ENCODE data around the gene TMEM158.

Gene TMEM158

DNA sequence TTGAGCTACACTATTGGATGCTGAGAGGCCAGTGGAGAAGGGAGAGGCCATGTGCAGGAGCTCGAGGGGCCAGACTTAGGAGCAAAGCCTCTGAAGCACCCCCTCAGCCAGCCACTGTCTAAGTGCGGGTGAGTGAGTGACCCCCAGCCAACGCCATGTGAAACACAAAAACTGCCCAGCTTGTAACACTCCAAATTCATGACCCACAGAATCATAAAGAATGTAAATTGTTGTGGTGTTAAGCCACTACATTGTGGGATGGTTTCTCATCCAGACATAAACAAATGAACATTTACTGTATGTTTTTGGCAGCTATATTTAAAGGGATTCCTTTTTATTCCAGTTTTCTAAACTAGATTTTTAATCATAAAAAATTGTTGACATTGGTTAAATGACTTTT lies 27.2 kb upstream of the TMEM158 start:
- Histone ChIP-seq H3K9ac (ENCODE audit: low read length) (no peak overlapping the region), H3K9me3 (ENCODE audit: low read length) (no peaks in the 10 kb centered on the region), H3K4me1 (ENCODE audit: insufficient read depth, low read length) (no peaks in the 10 kb centered on the region), H3K27me3 (ENCODE audit: control insufficient read depth in 1 of 2, insufficient read depth in 2 of 2, low read length in 2 of 2) (no peaks in the 10 kb centered on the region), H3K27ac (ENCODE audit: low read depth, low read length) (no peak overlapping the region), H3K36me3 (ENCODE audit: insufficient read depth, low read length) (no peaks in the 10 kb centered on the region), H3K4me3 (ENCODE audit: low read depth in 1 of 2, low read length in 2 of 2) (no peak overlapping the region)

DNA sequence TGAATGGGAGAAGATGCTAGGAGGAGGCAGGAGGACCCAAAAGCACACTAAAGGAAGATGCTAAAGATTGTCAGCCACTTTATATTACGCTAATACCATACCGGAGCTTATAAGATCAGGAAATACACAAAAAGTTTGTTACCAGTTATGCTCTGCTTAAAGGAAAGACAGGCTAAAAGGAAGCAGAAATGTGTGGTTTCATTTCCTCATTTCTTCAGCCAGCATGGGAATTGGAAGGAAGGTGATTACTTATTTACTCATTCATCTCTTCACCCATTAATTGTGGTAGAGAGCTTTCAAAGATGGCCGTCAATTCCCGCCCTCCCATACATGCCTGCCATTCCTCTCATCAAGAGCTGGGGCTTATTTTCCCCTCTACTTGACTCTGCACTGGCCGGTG lies 26.7 kb upstream of the TMEM158 start:
- no peak overlapping the region for H3K9ac ChIP-seq (ENCODE audit: low read length)
- H3K4me3 ChIP-seq (ENCODE audit: low read depth in 1 of 2, low read length in 2 of 2), result no peak overlapping the region
- no peaks in the 10 kb centered on the region for H3K9me3 ChIP-seq (ENCODE audit: low read length)
- no peaks in the 10 kb centered on the region for H3K27me3 ChIP-seq (ENCODE audit: control insufficient read depth in 1 of 2, insufficient read depth in 2 of 2, low read length in 2 of 2)
- no peak overlapping the region for H3K27ac ChIP-seq (ENCODE audit: low read depth, low read length)
- H3K36me3 ChIP-seq (ENCODE audit: insufficient read depth, low read length), result no peaks in the 10 kb centered on the region
- no peaks in the 10 kb centered on the region for H3K4me1 ChIP-seq (ENCODE audit: insufficient read depth, low read length)

DNA sequence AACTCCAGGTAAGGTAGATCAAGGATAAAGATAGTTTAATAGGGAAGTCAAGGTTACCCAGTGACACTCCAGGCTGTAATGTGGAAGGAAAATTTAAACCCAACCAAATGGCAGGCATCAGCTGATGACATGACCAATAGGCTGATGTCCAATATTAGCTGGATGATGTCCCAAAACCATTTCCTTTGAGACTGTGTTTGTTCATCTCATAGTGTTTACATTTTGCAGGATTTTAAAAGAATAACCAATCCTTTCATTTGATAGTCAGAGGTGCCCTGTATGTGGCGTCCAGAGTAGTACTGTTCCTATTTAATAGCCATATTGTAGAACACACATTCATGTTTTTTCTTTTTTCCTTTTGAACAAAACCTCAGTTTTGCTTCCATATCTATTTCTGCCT lies 23.3 kb upstream of the TMEM158 start:
- no peaks in the 10 kb centered on the region for H3K27me3 ChIP-seq (ENCODE audit: control insufficient read depth in 1 of 2, insufficient read depth in 2 of 2, low read length in 2 of 2)
- H3K36me3 ChIP-seq (ENCODE audit: insufficient read depth, low read length), result no peaks in the 10 kb centered on the region
- no peak overlapping the region for H3K4me3 ChIP-seq (ENCODE audit: low read depth in 1 of 2, low read length in 2 of 2)
- no peaks in the 10 kb centered on the region for H3K9me3 ChIP-seq (ENCODE audit: low read length)
- no peak overlapping the region for H3K27ac ChIP-seq (ENCODE audit: low read depth, low read length)
- no peak overlapping the region for H3K9ac ChIP-seq (ENCODE audit: low read length)
- H3K4me1 ChIP-seq (ENCODE audit: insufficient read depth, low read length), result no peaks in the 10 kb centered on the region

DNA sequence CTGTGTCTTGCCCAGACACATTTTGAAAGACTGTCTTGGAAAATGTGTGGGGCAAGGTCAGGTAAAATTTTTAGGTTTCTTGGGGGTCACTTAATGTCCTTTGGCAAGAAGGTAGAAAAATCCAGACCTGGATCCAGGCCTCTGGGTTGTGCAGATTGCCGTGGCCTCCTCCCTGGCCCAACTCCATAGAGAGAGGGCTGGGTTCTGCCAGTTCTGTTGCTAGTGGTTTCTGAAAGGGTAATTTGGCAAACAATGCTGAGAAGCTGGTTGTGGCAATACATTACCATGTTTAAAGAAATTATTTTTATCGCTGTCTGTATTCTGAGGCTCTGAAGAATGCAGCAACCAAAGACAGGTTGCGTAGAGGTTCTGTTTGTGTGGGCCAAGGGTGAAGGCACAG lies 20.2 kb upstream of the TMEM158 start:
- no peak overlapping the region for H3K4me3 ChIP-seq (ENCODE audit: low read depth in 1 of 2, low read length in 2 of 2)
- H3K27me3 ChIP-seq (ENCODE audit: control insufficient read depth in 1 of 2, insufficient read depth in 2 of 2, low read length in 2 of 2), result no peaks in the 10 kb centered on the region
- H3K9me3 ChIP-seq (ENCODE audit: low read length), result no peaks in the 10 kb centered on the region
- no peaks in the 10 kb centered on the region for H3K36me3 ChIP-seq (ENCODE audit: insufficient read depth, low read length)
- no peak overlapping the region for H3K9ac ChIP-seq (ENCODE audit: low read length)
- no peak overlapping the region for H3K27ac ChIP-seq (ENCODE audit: low read depth, low read length)
- H3K4me1 ChIP-seq (ENCODE audit: insufficient read depth, low read length), result no peaks in the 10 kb centered on the region

GRCh38 chr3:45244356-45244755 lies 18.3 kb upstream of the TMEM158 start:
- Histone ChIP-seq H3K36me3 (ENCODE audit: insufficient read depth, low read length) (no peaks in the 10 kb centered on the region), H3K27me3 (ENCODE audit: control insufficient read depth in 1 of 2, insufficient read depth in 2 of 2, low read length in 2 of 2) (no peaks in the 10 kb centered on the region), H3K9me3 (ENCODE audit: low read length) (no peaks in the 10 kb centered on the region), H3K9ac (ENCODE audit: low read length) (no peak overlapping the region), H3K27ac (ENCODE audit: low read depth, low read length) (no peak overlapping the region), H3K4me3 (ENCODE audit: low read depth in 1 of 2, low read length in 2 of 2) (no peak overlapping the region), H3K4me1 (ENCODE audit: insufficient read depth, low read length) (no peaks in the 10 kb centered on the region)

- no peak overlapping the region for H3K27ac ChIP-seq (ENCODE audit: low read depth, low read length)
- H3K4me3 ChIP-seq (ENCODE audit: low read depth in 1 of 2, low read length in 2 of 2), result no peak overlapping the region
- no peaks in the 10 kb centered on the region for H3K4me1 ChIP-seq (ENCODE audit: insufficient read depth, low read length)
- H3K27me3 ChIP-seq (ENCODE audit: control insufficient read depth in 1 of 2, insufficient read depth in 2 of 2, low read length in 2 of 2), result no peaks in the 10 kb centered on the region
- H3K36me3 ChIP-seq (ENCODE audit: insufficient read depth, low read length), result no peaks in the 10 kb centered on the region
- H3K9ac ChIP-seq (ENCODE audit: low read length), result no peak overlapping the region
- H3K9me3 ChIP-seq (ENCODE audit: low read length), result no peaks in the 10 kb centered on the region
These were observed 15.1 kb upstream of the TMEM158 start for GRCh38 chr3:45241206-45241605.

DNA sequence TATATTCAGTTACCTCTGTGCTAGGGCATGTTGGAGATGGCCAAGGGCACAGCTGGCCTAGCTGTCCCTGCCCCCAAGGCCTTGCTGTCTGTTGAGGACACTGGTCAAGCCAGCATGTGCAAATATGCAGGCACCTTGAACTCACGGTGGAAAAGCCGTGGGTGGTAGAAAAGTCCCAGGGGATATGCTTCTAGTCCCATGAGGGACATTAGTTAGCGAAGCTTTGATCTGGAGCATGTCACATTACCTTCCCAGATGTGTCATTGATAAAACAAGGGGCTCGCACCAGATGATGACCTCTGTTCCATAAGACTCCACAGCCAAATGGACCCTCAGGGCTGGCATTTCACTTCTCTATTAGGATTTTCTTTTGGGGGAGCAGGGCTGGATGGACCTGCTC lies 14.2 kb upstream of the TMEM158 start:
- no peak overlapping the region for H3K9ac ChIP-seq (ENCODE audit: low read length)
- H3K4me1 ChIP-seq (ENCODE audit: insufficient read depth, low read length), result no peaks in the 10 kb centered on the region
- H3K27me3 ChIP-seq (ENCODE audit: control insufficient read depth in 1 of 2, insufficient read depth in 2 of 2, low read length in 2 of 2), result no peaks in the 10 kb centered on the region
- H3K27ac ChIP-seq (ENCODE audit: low read depth, low read length), result no peak overlapping the region
- H3K9me3 ChIP-seq (ENCODE audit: low read length), result no peaks in the 10 kb centered on the region
- H3K36me3 ChIP-seq (ENCODE audit: insufficient read depth, low read length), result no peaks in the 10 kb centered on the region
- H3K4me3 ChIP-seq (ENCODE audit: low read depth in 1 of 2, low read length in 2 of 2), result no peak overlapping the region

DNA sequence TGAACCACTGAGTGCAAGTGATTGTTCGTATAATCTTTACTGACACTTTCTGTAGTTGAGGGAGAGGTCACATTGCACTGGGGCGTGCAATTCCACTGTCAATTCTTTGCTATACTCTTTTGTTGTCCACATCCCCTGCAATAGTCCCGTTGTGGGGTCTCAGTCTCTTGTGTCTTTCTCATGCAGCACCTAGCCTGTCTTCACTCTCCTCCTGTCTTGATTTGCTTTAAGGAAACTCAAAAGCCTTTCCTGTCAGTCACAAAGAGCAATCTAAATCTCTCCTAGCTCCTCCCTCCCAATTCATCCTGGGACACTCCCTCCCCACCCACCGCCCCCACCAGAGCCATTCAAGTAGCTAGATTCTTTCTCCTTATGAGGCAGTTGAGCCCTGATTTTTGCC lies 13.2 kb upstream of the TMEM158 start:
- Histone ChIP-seq H3K4me1 (ENCODE audit: insufficient read depth, low read length) (no peaks in the 10 kb centered on the region), H3K4me3 (ENCODE audit: low read depth in 1 of 2, low read length in 2 of 2) (no peak overlapping the region), H3K36me3 (ENCODE audit: insufficient read depth, low read length) (no peaks in the 10 kb centered on the region), H3K27ac (ENCODE audit: low read depth, low read length) (no peak overlapping the region), H3K9me3 (ENCODE audit: low read length) (no peaks in the 10 kb centered on the region), H3K9ac (ENCODE audit: low read length) (no peak overlapping the region), H3K27me3 (ENCODE audit: control insufficient read depth in 1 of 2, insufficient read depth in 2 of 2, low read length in 2 of 2) (no peaks in the 10 kb centered on the region)

- Histone ChIP-seq H3K9me3 (ENCODE audit: low read length) (no peaks in the 10 kb centered on the region), H3K4me3 (ENCODE audit: low read depth in 1 of 2, low read length in 2 of 2) (no peak overlapping the region), H3K27ac (ENCODE audit: low read depth, low read length) (no peak overlapping the region), H3K9ac (ENCODE audit: low read length) (no peak overlapping the region), H3K27me3 (ENCODE audit: control insufficient read depth in 1 of 2, insufficient read depth in 2 of 2, low read length in 2 of 2) (no peaks in the 10 kb centered on the region), H3K4me1 (ENCODE audit: insufficient read depth, low read length) (peaks cover 10% of the 10 kb centered on the region), H3K36me3 (ENCODE audit: insufficient read depth, low read length) (no peaks in the 10 kb centered on the region)
These were observed 10.9 kb upstream of the TMEM158 start for GRCh38 chr3:45236964-45237363.

DNA sequence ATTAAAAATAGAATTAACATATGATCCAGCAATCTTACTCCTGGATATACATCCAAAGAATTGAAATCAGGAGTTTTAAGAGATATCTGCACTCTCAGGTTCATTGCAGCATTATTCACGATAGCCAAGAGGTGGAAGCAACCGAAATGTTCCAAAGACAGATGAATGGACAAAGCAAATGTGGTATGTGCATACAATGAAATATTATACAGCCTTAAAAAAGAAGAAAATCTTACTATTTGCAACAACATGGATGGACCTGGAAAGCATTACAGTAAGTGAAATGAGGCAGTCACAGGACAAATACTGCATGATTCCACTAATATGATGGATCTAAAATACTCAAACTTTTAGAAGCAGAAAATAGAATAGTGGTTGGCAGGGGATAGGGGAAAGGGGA lies 9.3 kb upstream of the TMEM158 start:
- Histone ChIP-seq H3K27ac (ENCODE audit: low read depth, low read length) (no peak overlapping the region), H3K27me3 (ENCODE audit: control insufficient read depth in 1 of 2, insufficient read depth in 2 of 2, low read length in 2 of 2) (no peaks in the 10 kb centered on the region), H3K4me1 (ENCODE audit: insufficient read depth, low read length) (peaks cover 11% of the 10 kb centered on the region), H3K9ac (ENCODE audit: low read length) (no peak overlapping the region), H3K4me3 (ENCODE audit: low read depth in 1 of 2, low read length in 2 of 2) (no peak overlapping the region), H3K9me3 (ENCODE audit: low read length) (no peaks in the 10 kb centered on the region), H3K36me3 (ENCODE audit: insufficient read depth, low read length) (no peaks in the 10 kb centered on the region)

DNA sequence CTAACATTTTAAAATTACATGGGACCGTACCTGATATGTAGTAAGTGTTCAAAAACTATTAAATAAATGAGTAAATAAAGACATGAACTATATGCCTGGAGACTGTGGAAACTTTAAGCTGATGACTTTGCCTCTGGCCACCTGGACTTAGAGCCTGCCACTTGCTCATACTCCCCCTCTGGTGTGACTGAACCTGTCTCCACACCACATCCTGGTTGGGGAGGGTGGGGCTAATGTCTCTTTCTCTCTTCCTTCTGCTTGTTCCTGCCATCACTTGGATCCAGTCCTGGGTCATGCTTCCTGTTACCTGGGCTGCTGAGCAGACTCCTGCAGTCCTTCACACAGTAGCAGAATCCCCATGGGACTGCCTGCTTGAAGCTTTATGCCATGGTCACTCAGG lies 8.2 kb upstream of the TMEM158 start:
- Histone ChIP-seq H3K27me3 (ENCODE audit: control insufficient read depth in 1 of 2, insufficient read depth in 2 of 2, low read length in 2 of 2) (no peaks in the 10 kb centered on the region), H3K27ac (ENCODE audit: low read depth, low read length) (no peak overlapping the region), H3K9me3 (ENCODE audit: low read length) (no peaks in the 10 kb centered on the region), H3K9ac (ENCODE audit: low read length) (no peak overlapping the region), H3K4me3 (ENCODE audit: low read depth in 1 of 2, low read length in 2 of 2) (no peak overlapping the region), H3K4me1 (ENCODE audit: insufficient read depth, low read length) (peaks cover 11% of the 10 kb centered on the region), H3K36me3 (ENCODE audit: insufficient read depth, low read length) (no peaks in the 10 kb centered on the region)

DNA sequence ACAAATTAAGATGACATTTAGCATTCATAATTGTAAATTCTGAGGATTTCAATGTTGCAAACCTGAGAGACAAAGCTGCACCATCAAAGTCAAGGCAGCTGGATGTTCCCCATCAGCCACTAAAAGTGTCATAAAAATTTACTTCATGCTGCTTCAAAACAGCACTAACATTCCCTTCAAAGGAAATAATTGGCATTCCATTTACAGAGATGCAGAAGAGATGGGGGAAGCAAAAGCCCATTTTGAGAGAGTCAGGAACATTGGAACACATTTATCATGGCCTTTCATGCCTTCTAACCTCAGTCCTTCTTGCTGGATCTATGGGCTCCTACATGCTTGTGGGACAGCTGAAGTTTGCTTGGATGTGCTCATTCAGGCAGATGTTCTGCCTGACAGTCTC lies 6.4 kb upstream of the TMEM158 start:
- no peaks in the 10 kb centered on the region for H3K9me3 ChIP-seq (ENCODE audit: low read length)
- H3K4me3 ChIP-seq (ENCODE audit: low read depth in 1 of 2, low read length in 2 of 2), result no peak overlapping the region
- no peaks in the 10 kb centered on the region for H3K27me3 ChIP-seq (ENCODE audit: control insufficient read depth in 1 of 2, insufficient read depth in 2 of 2, low read length in 2 of 2)
- H3K9ac ChIP-seq (ENCODE audit: low read length), result no peak overlapping the region
- H3K4me1 ChIP-seq (ENCODE audit: insufficient read depth, low read length), result peaks cover 11% of the 10 kb centered on the region
- H3K27ac ChIP-seq (ENCODE audit: low read depth, low read length), result no peak overlapping the region
- no peaks in the 10 kb centered on the region for H3K36me3 ChIP-seq (ENCODE audit: insufficient read depth, low read length)
